Panc1 (cell line): ENCODE measurements around the gene HNRNPA3. TPM values are rescaled to one million over a fixed set of nuclear protein-coding genes. Genes with fewer than 3 reads are reported as not detected.
A peak's percentile ranks its signal among the peaks of the same experiment; 100 is the strongest.

ENCODE experiments used
- ATAC-seq: fragments of 200-7000 bp; cut with Tn5 transposase; 2 replicates; pipeline ENCODE4 v1.9.1; 2020; ENCODE audit warnings: mild to moderate bottlenecking, moderate library complexity
- BruUV-seq: library from RNA; stranded (reverse); fragments of 400-500 nt; replicated peaks from 2 replicates; lab custom pipeline; 2021; lab: Mats Ljungman, UMichigan
- CTCF ChIA-PET: fragments of 300-600 bp; sonication (Branson Sonifier 250); formaldehyde crosslinking; loops from one replicate; lab custom pipeline; 2022; ENCODE audit warnings: antibody characterized with exemption; lab: Charles Lee
- POLR2A ChIA-PET: fragments of 300-600 bp; sonication (Branson Sonifier 250); formaldehyde crosslinking; loops from one replicate; lab custom pipeline; 2022; ENCODE audit warnings: antibody characterized with exemption; lab: Charles Lee
- DNase-seq: peaks from one replicate; pipeline ENCODE4 v3.0.0-alpha.2; 2010; ENCODE audit warnings: low read depth, low spot score
- H3K27ac ChIP-seq: 2 replicates; pipeline ENCODE4 v1.5.1; 2011; ENCODE audit warnings: mild to moderate bottlenecking, low read length, inconsistent platforms
- H3K27me3 ChIP-seq: fragments of 200-500 bp; sonication (Bioruptor generic); 2 replicates; pipeline ENCODE4 v1.6.0; 2014; ENCODE audit warnings: low read length, inconsistent platforms; ENCODE audit not compliant: control insufficient read depth, insufficient read depth
- H3K36me3 ChIP-seq: fragments of 200-500 bp; sonication (Bioruptor generic); 2 replicates; pipeline ENCODE4 v1.5.1; 2014; ENCODE audit warnings: inconsistent platforms, mild to moderate bottlenecking, low read length, moderate library complexity; ENCODE audit not compliant: control insufficient read depth, insufficient read depth
- H3K4me1 ChIP-seq: 2 replicates; pipeline ENCODE4 v1.5.1; 2011; ENCODE audit warnings: inconsistent platforms, mild to moderate bottlenecking, low read length, moderate library complexity; ENCODE audit not compliant: control insufficient read depth, insufficient read depth
- H3K4me3 ChIP-seq, 2 experiments: 2 replicates each; pipeline ENCODE4 v1.5.1; 2011 to 2012; ENCODE audit warnings: low read depth in 2 of 2, low read length in 2 of 2, mild to moderate bottlenecking in 2 of 2, inconsistent platforms in 1 of 2, moderate library complexity in 1 of 2
- H3K9me3 ChIP-seq: fragments of 200-500 bp; sonication (Bioruptor generic); 2 replicates; pipeline ENCODE4 v1.5.1; 2014; ENCODE audit warnings: low read depth, mild to moderate bottlenecking, inconsistent platforms, low read length, moderate library complexity; ENCODE audit not compliant: control insufficient read depth, insufficient read depth
- POLR2AphosphoS5 ChIP-seq: IDR thresholded peaks from 2 replicates; pipeline ENCODE4 v1.6.1; 2012; ENCODE audit warnings: mild to moderate bottlenecking, low read depth, low read length, moderate library complexity
- REST ChIP-seq, 2 experiments: IDR thresholded peaks; 2 replicates each; pipeline ENCODE4 v1.6.1; 2011 to 2012; ENCODE audit warnings: low read depth in 2 of 2, control low read depth in 1 of 2, low read length in 1 of 2, mild to moderate bottlenecking in 1 of 2, moderate library complexity in 1 of 2; ENCODE audit not compliant: insufficient read depth in 1 of 2
- SIN3A ChIP-seq: IDR thresholded peaks from 2 replicates; pipeline ENCODE4 v1.6.1; 2012; ENCODE audit warnings: low read depth, mild to moderate bottlenecking, low read length, moderate library complexity, borderline replicate concordance; ENCODE audit not compliant: insufficient read depth
- TCF7L2 ChIP-seq: IDR thresholded peaks from 2 replicates; pipeline ENCODE4 v1.6.1; 2011; ENCODE audit warnings: mild to moderate bottlenecking, low read depth, low read length, inconsistent platforms
- in situ Hi-C: cut with HindIII; loops from 2 replicates; pipeline ENCODE4 v1.10.0; 2016; ENCODE audit warnings: low sequenced_read_pairs, low pct_unique_long_range_greater_than_20kb
- intact Hi-C: fragments of 100-400 bp; cut with micrococcal nuclease; formaldehyde crosslinking; loops from one replicate; pipeline ENCODE4 v1.10.0; 2022; ENCODE audit not compliant: unreplicated experiment
- total RNA-seq: library from RNA; stranded (reverse); gene quantifications from one replicate; pipeline ENCODE4 v1.2.1, GENCODE V29; 2021; ENCODE audit not compliant: unreplicated experiment
- TF ChIP-seq, protein P1 (sequence below): fragments of 450-650 bp; IDR thresholded peaks from 2 replicates; pipeline ENCODE4 v1.5.1; 2017; ENCODE audit warnings: mild to moderate bottlenecking

The HNRNPA3 gene
- total RNA-seq, 1 experiment from 2014 or later, result 228 TPM

GRCh38 chr2:177263451-177264208 is 51.0 kb downstream of the HNRNPA3 start:
- intact Hi-C loops (loop anchor here (2.0 kb wide), 3 partner anchors 69 to 153 kb away; no protein-coding TSS in a partner anchor), in situ Hi-C loops (no loop called here)
- H3K4me3 ChIP-seq, result peak overlapping the region; percentile 69 to 75
- ATAC-seq (peak; percentile 71), DNase-seq (peak; percentile 86)
- H3K9me3 ChIP-seq, result peaks cover 1% of the 10 kb centered on the region; the same call in 1 of the 2 replicates
- no TSS peak for BruUV-seq
- peak overlapping the region; percentile 94 for H3K27ac ChIP-seq
- H3K4me1 ChIP-seq, result peaks cover 47% of the 10 kb centered on the region
- no peaks in the 10 kb centered on the region for H3K27me3 ChIP-seq
- ChIA-PET CTCF (interaction anchor here (0.9 to 1.9 kb wide), 2 partner anchors 18 to 99 kb away, joined by 3 to 16 read pairs; no protein-coding TSS in a partner anchor), POLR2A (interaction anchor here (0.6 to 2.6 kb wide), 12 partner anchors 9 to 590 kb away, joined by 3 to 15 read pairs (median 4); no protein-coding TSS in a partner anchor)
- TF ChIP-seq SIN3A (peak; percentile 99), TCF7L2 (peak; percentile 68), POLR2AphosphoS5 (peak; percentile 94), REST (IDR thresholded peaks at IDR 0.05; ENCODE audit: insufficient read depth in 1 of 2, low read depth in 2 of 2, low read length in 1 of 2) (peak in 1 of 2 experiments; percentile 74; a peak in 2 of 4 replicates)
- TF ChIP-seq, protein P1, sequence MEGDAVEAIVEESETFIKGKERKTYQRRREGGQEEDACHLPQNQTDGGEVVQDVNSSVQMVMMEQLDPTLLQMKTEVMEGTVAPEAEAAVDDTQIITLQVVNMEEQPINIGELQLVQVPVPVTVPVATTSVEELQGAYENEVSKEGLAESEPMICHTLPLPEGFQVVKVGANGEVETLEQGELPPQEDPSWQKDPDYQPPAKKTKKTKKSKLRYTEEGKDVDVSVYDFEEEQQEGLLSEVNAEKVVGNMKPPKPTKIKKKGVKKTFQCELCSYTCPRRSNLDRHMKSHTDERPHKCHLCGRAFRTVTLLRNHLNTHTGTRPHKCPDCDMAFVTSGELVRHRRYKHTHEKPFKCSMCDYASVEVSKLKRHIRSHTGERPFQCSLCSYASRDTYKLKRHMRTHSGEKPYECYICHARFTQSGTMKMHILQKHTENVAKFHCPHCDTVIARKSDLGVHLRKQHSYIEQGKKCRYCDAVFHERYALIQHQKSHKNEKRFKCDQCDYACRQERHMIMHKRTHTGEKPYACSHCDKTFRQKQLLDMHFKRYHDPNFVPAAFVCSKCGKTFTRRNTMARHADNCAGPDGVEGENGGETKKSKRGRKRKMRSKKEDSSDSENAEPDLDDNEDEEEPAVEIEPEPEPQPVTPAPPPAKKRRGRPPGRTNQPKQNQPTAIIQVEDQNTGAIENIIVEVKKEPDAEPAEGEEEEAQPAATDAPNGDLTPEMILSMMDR, result peak; percentile 93
- H3K36me3 ChIP-seq, result peaks cover 6% of the 10 kb centered on the region; the same call in 1 of the 2 replicates

DNA sequence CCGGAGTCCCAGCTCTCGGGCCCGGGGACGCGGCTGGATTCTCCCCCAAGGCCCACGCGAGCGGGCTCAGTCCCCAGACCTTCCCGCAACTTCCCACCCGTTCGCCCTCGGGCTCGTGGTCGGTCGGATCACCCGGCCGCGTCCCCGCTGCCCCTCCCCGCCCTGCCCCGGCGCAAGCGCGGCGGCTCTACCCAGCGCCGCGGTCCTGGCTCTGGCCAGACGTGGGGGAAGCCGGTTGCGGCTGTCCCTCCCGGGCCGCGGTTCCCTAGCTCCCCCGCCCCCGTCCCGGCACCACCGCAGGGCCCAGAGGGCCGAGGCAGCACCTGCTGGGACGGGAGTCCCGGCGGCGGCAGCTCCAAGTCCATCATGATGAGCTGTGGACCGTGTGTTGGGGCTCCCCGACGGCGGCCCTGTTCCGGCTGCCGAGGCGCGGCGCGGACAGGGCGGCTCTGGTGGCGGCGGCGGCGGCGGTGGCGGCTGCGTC is 51.7 kb downstream of the HNRNPA3 start:
- H3K4me1 ChIP-seq, result peaks cover 47% of the 10 kb centered on the region
- intact Hi-C loops (no loop called here), in situ Hi-C loops (no loop called here)
- no peak for DNase-seq
- BruUV-seq, result no TSS peak
- H3K36me3 ChIP-seq, result peaks cover 6% of the 10 kb centered on the region; the same call in 1 of the 2 replicates
- no peaks in the 10 kb centered on the region for H3K9me3 ChIP-seq
- no peaks in the 10 kb centered on the region for H3K27me3 ChIP-seq
- H3K27ac ChIP-seq, result peak overlapping the region; percentile 94
- ChIA-PET POLR2A (interaction anchor here (0.7 to 2.6 kb wide), 9 partner anchors 10 to 590 kb away, joined by 3 to 15 read pairs (median 5); no protein-coding TSS in a partner anchor), CTCF (interaction anchor here (1.9 kb wide), 1 partner anchor 99 kb away, joined by 16 read pairs; no protein-coding TSS in a partner anchor)
- peak overlapping the region; percentile 69 to 75 for H3K4me3 ChIP-seq
- peak; percentile 64 for ATAC-seq
- TF ChIP-seq, protein P1, result no peak
- no peak for TF ChIP-seq REST (IDR thresholded peaks at IDR 0.05; ENCODE audit: insufficient read depth in 1 of 2, low read depth in 2 of 2, low read length in 1 of 2)
- no peak for TF ChIP-seq TCF7L2
- TF ChIP-seq POLR2AphosphoS5, result no peak
- TF ChIP-seq SIN3A, result no peak
